ENCODE results near the gene AOAH.

DNA sequence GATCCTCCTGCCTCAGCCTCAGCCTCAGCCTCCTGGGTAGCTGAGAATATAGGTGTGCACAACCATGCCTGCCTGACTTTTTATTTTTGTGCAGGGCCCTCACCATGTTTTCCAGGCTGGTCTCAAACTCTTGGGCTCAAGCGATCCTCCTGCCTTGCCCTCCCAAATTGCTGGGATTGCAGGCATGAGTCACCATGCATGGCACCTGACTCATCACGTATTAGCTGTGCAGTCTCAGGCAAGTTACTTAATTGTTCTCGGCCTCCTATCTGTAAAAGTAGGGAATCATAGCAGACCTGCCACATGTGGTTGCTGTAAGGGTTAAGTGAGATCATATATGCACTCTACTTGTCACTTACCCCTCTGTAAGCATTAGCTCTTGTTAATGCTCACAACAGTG, 217.5 kb downstream of the AOAH start:
- TF ChIP-seq, protein P1, sequence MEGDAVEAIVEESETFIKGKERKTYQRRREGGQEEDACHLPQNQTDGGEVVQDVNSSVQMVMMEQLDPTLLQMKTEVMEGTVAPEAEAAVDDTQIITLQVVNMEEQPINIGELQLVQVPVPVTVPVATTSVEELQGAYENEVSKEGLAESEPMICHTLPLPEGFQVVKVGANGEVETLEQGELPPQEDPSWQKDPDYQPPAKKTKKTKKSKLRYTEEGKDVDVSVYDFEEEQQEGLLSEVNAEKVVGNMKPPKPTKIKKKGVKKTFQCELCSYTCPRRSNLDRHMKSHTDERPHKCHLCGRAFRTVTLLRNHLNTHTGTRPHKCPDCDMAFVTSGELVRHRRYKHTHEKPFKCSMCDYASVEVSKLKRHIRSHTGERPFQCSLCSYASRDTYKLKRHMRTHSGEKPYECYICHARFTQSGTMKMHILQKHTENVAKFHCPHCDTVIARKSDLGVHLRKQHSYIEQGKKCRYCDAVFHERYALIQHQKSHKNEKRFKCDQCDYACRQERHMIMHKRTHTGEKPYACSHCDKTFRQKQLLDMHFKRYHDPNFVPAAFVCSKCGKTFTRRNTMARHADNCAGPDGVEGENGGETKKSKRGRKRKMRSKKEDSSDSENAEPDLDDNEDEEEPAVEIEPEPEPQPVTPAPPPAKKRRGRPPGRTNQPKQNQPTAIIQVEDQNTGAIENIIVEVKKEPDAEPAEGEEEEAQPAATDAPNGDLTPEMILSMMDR (IDR thresholded peaks at IDR 0.05) = no peak
- no peak for TF ChIP-seq POLR2AphosphoS5 (IDR thresholded peaks at IDR 0.05)
